ENCODE measurements around the gene PDE4D.

Gene PDE4D

GRCh38 chr5:59333416-59333815 is 560.1 kb downstream of the PDE4D start:
- H3K4me3 ChIP-seq: no peak overlapping the region
- DNase-seq (ENCODE audit: low spot score): no peak
- no peak for TF ChIP-seq CTCF (IDR thresholded peaks at IDR 0.05)
- no peak overlapping the region for H3K27ac ChIP-seq

- DNase-seq (ENCODE audit: low spot score): no peak
- H3K27ac ChIP-seq: no peak overlapping the region
- no peak overlapping the region for H3K4me3 ChIP-seq
- TF ChIP-seq CTCF (IDR thresholded peaks at IDR 0.05): no peak
Measured at GRCh38 chr5:59332236-59332973, 561.1 kb downstream of the PDE4D start.

- Histone ChIP-seq H3K4me3 (no peak overlapping the region), H3K27ac (no peak overlapping the region)
- TF ChIP-seq CTCF (IDR thresholded peaks at IDR 0.05): no peak
- DNase-seq (ENCODE audit: low spot score): no peak
Measured at GRCh38 chr5:59330680-59331079, 562.8 kb downstream of the PDE4D start.

GRCh38 chr5:59328709-59329296 is 564.7 kb downstream of the PDE4D start:
- no peak overlapping the region for H3K27ac ChIP-seq
- H3K4me3 ChIP-seq: no peak overlapping the region
- DNase-seq (ENCODE audit: low spot score): no peak

GRCh38 chr5:59327191-59327980 is 566.1 kb downstream of the PDE4D start:
- Histone ChIP-seq H3K4me3 (no peak overlapping the region), H3K27ac (no peak overlapping the region)
- TF ChIP-seq CTCF (IDR thresholded peaks at IDR 0.05): no peak
- no peak for DNase-seq (ENCODE audit: low spot score)

More at GRCh38 chr5:59328709-59329296, 564.7 kb downstream of the PDE4D start:
- no peak for TF ChIP-seq CTCF (IDR thresholded peaks at IDR 0.05)

- no peak for TF ChIP-seq CTCF (IDR thresholded peaks at IDR 0.05)
- Histone ChIP-seq H3K27ac (no peak overlapping the region), H3K4me3 (no peak overlapping the region)
- no peak for DNase-seq (ENCODE audit: low spot score)
Measured at GRCh38 chr5:59326596-59326995, 566.9 kb downstream of the PDE4D start.
